ENCODE data around the gene EIF4G2. TPM values are rescaled to one million over a fixed set of nuclear protein-coding genes. Genes with fewer than 3 reads are reported as not detected.

Gene EIF4G2
- total RNA-seq, 1 experiment from 2014 or later, result 2,422 TPM

GRCh38 chr11:10797001-10797400 is 11.7 kb downstream of the EIF4G2 start:
- TF ChIP-seq CTCF (IDR thresholded peaks at IDR 0.05) (no peak), SIN3A (IDR thresholded peaks at IDR 0.05; ENCODE audit: borderline replicate concordance, insufficient read depth, low read depth, low read length) (no peak), TCF7L2 (IDR thresholded peaks at IDR 0.05; ENCODE audit: low read depth, low read length) (no peak), POLR2AphosphoS5 (IDR thresholded peaks at IDR 0.05; ENCODE audit: low read depth, low read length) (no peak), REST (IDR thresholded peaks at IDR 0.05; ENCODE audit: insufficient read depth in 1 of 2, low read depth in 2 of 2, low read length in 1 of 2) (no peak)
- DNase-seq (ENCODE audit: low read depth, low spot score), result no peak
- POLR2A ChIA-PET, result no interaction called here
- Histone ChIP-seq H3K27me3 (ENCODE audit: control insufficient read depth, insufficient read depth, low read length) (no peaks in the 10 kb centered on the region), H3K27ac (ENCODE audit: low read length) (0 out of 2 replicates have a peak overlapping the region, but pooled peaks have one; percentile 12), H3K36me3 (ENCODE audit: control insufficient read depth, insufficient read depth, low read length) (peaks cover 58% of the 10 kb centered on the region), H3K4me3 (ENCODE audit: low read depth in 2 of 2, low read length in 2 of 2) (no peak overlapping the region), H3K9me3 (ENCODE audit: control insufficient read depth, insufficient read depth, low read depth, low read length) (no peaks in the 10 kb centered on the region), H3K4me1 (ENCODE audit: control insufficient read depth, insufficient read depth, low read length) (peaks cover 42% of the 10 kb centered on the region)
- no TSS peak for BruUV-seq (replicated peaks)
- CTCF ChIA-PET, result no interaction called here
- intact Hi-C loops (cut with micrococcal nuclease; ENCODE audit: unreplicated experiment) (no loop called here), in situ Hi-C loops (cut with HindIII; ENCODE audit: low pct_unique_long_range_greater_than_20kb, low sequenced_read_pairs) (no loop called here)
- ATAC-seq, result no peak

GRCh38 chr11:10796191-10796590 is 12.5 kb downstream of the EIF4G2 start:
- in situ Hi-C loops (cut with HindIII; ENCODE audit: low pct_unique_long_range_greater_than_20kb, low sequenced_read_pairs), result no loop called here
- intact Hi-C loops (cut with micrococcal nuclease; ENCODE audit: unreplicated experiment), result no loop called here
- DNase-seq (ENCODE audit: low read depth, low spot score) (no peak), ATAC-seq (no peak; the same call in 1 of the 2 replicates)
- H3K36me3 ChIP-seq (ENCODE audit: control insufficient read depth, insufficient read depth, low read length), result peaks cover 50% of the 10 kb centered on the region
- peaks cover 34% of the 10 kb centered on the region for H3K4me1 ChIP-seq (ENCODE audit: control insufficient read depth, insufficient read depth, low read length)
- BruUV-seq (replicated peaks), result no TSS peak
- POLR2A ChIA-PET, result interaction anchor here (0.6 to 1.1 kb wide), 2 partner anchors 13 to 26 kb away, joined by 3 to 4 read pairs; partner anchors contain the start of gene EIF4G2
- no peak for TF ChIP-seq TCF7L2 (IDR thresholded peaks at IDR 0.05; ENCODE audit: low read depth, low read length)
- no peak for TF ChIP-seq REST (IDR thresholded peaks at IDR 0.05; ENCODE audit: insufficient read depth in 1 of 2, low read depth in 2 of 2, low read length in 1 of 2)
- TF ChIP-seq POLR2AphosphoS5 (IDR thresholded peaks at IDR 0.05; ENCODE audit: low read depth, low read length), result peak; percentile 57
- TF ChIP-seq SIN3A (IDR thresholded peaks at IDR 0.05; ENCODE audit: borderline replicate concordance, insufficient read depth, low read depth, low read length), result no peak
- H3K27ac ChIP-seq (ENCODE audit: low read length), result peak overlapping the region; percentile 5; the same call in 1 of the 2 replicates
- H3K27me3 ChIP-seq (ENCODE audit: control insufficient read depth, insufficient read depth, low read length), result no peaks in the 10 kb centered on the region
- no peaks in the 10 kb centered on the region for H3K9me3 ChIP-seq (ENCODE audit: control insufficient read depth, insufficient read depth, low read depth, low read length)
- H3K4me3 ChIP-seq (ENCODE audit: low read depth in 2 of 2, low read length in 2 of 2), result no peak overlapping the region
- CTCF ChIA-PET, result no interaction called here

All from Panc1 (cell line).